Caco-2 (cell line): ENCODE results near the gene OOSP1. TPM values are rescaled to one million over a fixed set of nuclear protein-coding genes. Genes with fewer than 3 reads are reported as not detected.

Experiments used
- BruUV-seq: library from RNA; stranded (reverse); fragments of 400-500 nt; replicated peaks from 2 replicates; lab custom pipeline; 2021; lab: Mats Ljungman, UMichigan
- CTCF ChIA-PET: fragments of 300-600 bp; sonication (Branson Sonifier 250); formaldehyde crosslinking; loops from one replicate; lab custom pipeline; 2022; ENCODE audit warnings: antibody characterized with exemption; lab: Charles Lee
- POLR2A ChIA-PET: fragments of 300-600 bp; sonication (Branson Sonifier 250); formaldehyde crosslinking; loops from one replicate; lab custom pipeline; 2022; ENCODE audit warnings: antibody characterized with exemption; lab: Charles Lee
- DNase-seq, 2 experiments: peaks; one replicate each; pipeline versions ENCODE4 v3.0.0 to v3.0.0-alpha.2; 2020 to 2022
- H3K27me3 ChIP-seq: replicated peaks from 2 replicates; pipeline ENCODE4 v1.6.0; 2011; ENCODE audit warnings: low read length; ENCODE audit not compliant: control insufficient read depth, insufficient read depth
- H3K36me3 ChIP-seq: 2 replicates; pipeline ENCODE4 v1.5.1; 2011; ENCODE audit warnings: low read length; ENCODE audit not compliant: control insufficient read depth, insufficient read depth
- H3K4me1 ChIP-seq: fragments of 250-450 bp; sonication (Bioruptor Pico); 2 replicates; pipeline ENCODE4 v1.5.1; 2020; ENCODE audit warnings: mild to moderate bottlenecking
- H3K4me3 ChIP-seq: 2 replicates; pipeline ENCODE4 v1.5.1; 2011; ENCODE audit warnings: low read depth, mild to moderate bottlenecking, control low read depth, low read length
- H3K9me3 ChIP-seq: fragments of 250-450 bp; sonication (Bioruptor Pico); 2 replicates; pipeline ENCODE4 v1.5.1; 2020; ENCODE audit warnings: mild to moderate bottlenecking, moderate library complexity
- H3K27ac Mint-ChIP-seq: one replicate; pipeline ENCODE4 v1.8.0; 2022; ENCODE audit warnings: mixed read lengths; ENCODE audit not compliant: unreplicated experiment
- H3K27me3 Mint-ChIP-seq: one replicate; pipeline ENCODE4 v1.8.0; 2022; ENCODE audit warnings: mixed read lengths; ENCODE audit not compliant: insufficient read depth, unreplicated experiment
- H3K36me3 Mint-ChIP-seq: one replicate; pipeline ENCODE4 v1.8.0; 2022; ENCODE audit warnings: mild to moderate bottlenecking, mixed read lengths; ENCODE audit not compliant: insufficient read depth, unreplicated experiment
- H3K4me1 Mint-ChIP-seq: one replicate; pipeline ENCODE4 v1.8.0; 2022; ENCODE audit warnings: low read depth, mixed read lengths; ENCODE audit not compliant: unreplicated experiment
- H3K4me3 Mint-ChIP-seq: one replicate; pipeline ENCODE4 v1.8.0; 2022; ENCODE audit warnings: mild to moderate bottlenecking, moderate library complexity, mixed read lengths; ENCODE audit not compliant: unreplicated experiment
- H3K9me3 Mint-ChIP-seq: one replicate; pipeline ENCODE4 v1.8.0; 2022; ENCODE audit warnings: mixed read lengths; ENCODE audit not compliant: unreplicated experiment
- intact Hi-C: fragments of 100-400 bp; cut with micrococcal nuclease; formaldehyde crosslinking; loops from one replicate; pipeline ENCODE4 v1.10.0; 2022; ENCODE audit not compliant: unreplicated experiment
- total RNA-seq: library from RNA; stranded (reverse); gene quantifications from 2 replicates; pipeline ENCODE4 v1.2.3, GENCODE V29; 2022
- TF ChIP-seq, protein P1 (sequence below), 2 experiments: fragments of 200-600 bp in 1 of 2; IDR thresholded peaks; 1 replicate in 1 of 2; 2 replicates in 1 of 2; pipeline versions ENCODE4 v1.5.1 to v1.8.0; 2011 to 2022; ENCODE audit warnings: antibody characterized with exemption in 1 of 2, control low read depth in 1 of 2, inconsistent platforms in 1 of 2, low read depth in 1 of 2, low read length in 1 of 2, mild to moderate bottlenecking in 1 of 2, moderate library complexity in 1 of 2; ENCODE audit not compliant: insufficient read depth in 1 of 2, severe bottlenecking in 1 of 2, unreplicated experiment in 1 of 2

The OOSP1 gene
- total RNA-seq, 1 experiment from 2014 or later: not detected

DNA sequence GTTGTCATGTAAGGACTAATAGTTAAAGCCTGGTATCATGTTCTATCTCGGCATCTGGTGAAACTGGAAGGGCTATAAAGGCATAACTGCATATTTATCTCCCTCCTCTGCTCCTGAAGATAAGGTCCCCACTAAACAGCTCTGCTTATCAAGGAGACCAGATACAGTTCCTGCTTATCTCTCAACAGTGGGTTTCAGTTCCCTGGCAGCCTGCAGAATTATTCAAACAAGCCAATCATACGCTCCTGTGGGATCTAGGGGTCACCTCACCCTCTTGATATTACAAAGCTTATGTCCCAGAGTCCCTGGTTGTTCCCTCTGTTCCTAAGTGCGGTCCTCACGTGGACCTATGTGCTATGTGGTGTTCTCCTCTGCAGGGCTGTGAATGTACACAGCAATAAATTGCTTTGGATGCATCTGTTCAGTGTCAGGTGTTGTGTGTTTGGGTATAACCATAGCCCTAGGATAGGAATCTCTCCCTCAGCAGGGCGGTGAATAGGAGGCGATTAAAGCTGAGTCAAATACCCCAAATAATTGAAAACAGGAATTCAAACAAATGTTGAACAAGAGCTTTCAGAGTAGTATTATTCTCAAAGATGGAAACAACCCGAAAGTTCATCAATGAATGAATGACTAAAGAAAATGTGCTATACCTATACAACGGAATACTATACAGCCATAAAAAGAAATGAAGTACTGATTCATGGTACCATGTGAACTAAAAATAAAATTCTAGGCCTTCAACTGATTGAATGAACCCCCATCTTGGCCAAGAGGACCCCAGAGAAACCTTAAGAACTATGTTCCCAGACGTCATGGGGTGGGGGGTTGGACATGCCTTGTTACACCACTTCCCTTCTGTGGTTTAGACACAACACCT lies 22.5 kb downstream of the OOSP1 start:
- peaks cover 10% of the 10 kb centered on the region for H3K4me1 ChIP-seq
- peak; percentile 22 to 57 for DNase-seq
- no peaks in the 10 kb centered on the region for H3K27me3 ChIP-seq
- Mint-ChIP-seq H3K36me3 (no peaks in the 10 kb centered on the region), H3K4me1 (no peaks in the 10 kb centered on the region), H3K9me3 (peaks cover 17% of the 10 kb centered on the region), H3K27ac (no peak overlapping the region), H3K27me3 (no peaks in the 10 kb centered on the region), H3K4me3 (no peak overlapping the region)
- no peaks in the 10 kb centered on the region for H3K36me3 ChIP-seq
- ChIA-PET POLR2A (no interaction called here), CTCF (interaction anchor here (1.2 kb wide), 1 partner anchor 42 kb away, joined by 3 read pairs; no protein-coding TSS in a partner anchor)
- peaks cover 10% of the 10 kb centered on the region; the same call in 1 of the 2 replicates for H3K9me3 ChIP-seq
- no peak overlapping the region for H3K4me3 ChIP-seq
- intact Hi-C loops: loop anchor here (10.0 kb wide), 1 partner anchor 174 kb away; no protein-coding TSS in a partner anchor
- TF ChIP-seq, protein P1, sequence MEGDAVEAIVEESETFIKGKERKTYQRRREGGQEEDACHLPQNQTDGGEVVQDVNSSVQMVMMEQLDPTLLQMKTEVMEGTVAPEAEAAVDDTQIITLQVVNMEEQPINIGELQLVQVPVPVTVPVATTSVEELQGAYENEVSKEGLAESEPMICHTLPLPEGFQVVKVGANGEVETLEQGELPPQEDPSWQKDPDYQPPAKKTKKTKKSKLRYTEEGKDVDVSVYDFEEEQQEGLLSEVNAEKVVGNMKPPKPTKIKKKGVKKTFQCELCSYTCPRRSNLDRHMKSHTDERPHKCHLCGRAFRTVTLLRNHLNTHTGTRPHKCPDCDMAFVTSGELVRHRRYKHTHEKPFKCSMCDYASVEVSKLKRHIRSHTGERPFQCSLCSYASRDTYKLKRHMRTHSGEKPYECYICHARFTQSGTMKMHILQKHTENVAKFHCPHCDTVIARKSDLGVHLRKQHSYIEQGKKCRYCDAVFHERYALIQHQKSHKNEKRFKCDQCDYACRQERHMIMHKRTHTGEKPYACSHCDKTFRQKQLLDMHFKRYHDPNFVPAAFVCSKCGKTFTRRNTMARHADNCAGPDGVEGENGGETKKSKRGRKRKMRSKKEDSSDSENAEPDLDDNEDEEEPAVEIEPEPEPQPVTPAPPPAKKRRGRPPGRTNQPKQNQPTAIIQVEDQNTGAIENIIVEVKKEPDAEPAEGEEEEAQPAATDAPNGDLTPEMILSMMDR (IDR thresholded peaks at IDR 0.05; ENCODE audit: insufficient read depth in 1 of 2, low read depth in 1 of 2, low read length in 1 of 2, severe bottlenecking in 1 of 2, unreplicated experiment in 1 of 2): no peak
- BruUV-seq: no TSS peak

DNA sequence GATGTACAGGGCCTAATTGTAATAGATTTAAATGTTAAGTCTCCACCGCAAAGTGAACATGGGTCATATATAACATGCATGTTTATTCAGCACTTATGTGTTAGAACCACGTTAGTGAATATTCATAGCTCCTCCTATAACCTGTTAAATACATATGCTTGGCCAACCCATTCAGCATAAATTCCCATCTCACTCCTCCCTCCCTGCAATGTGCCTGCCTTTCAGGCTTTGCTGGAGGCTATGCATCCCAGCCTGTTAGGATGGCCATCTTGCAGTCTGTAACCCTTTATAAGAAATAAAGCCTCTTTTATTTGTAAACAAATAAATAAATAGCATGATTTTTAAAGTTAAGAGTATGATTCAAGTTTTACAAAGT lies 23.9 kb downstream of the OOSP1 start:
- H3K27me3 ChIP-seq: no peaks in the 10 kb centered on the region
- no TSS peak for BruUV-seq
- no peaks in the 10 kb centered on the region for H3K36me3 Mint-ChIP-seq
- POLR2A ChIA-PET: no interaction called here
- peaks cover 10% of the 10 kb centered on the region for H3K4me1 ChIP-seq
- no peak overlapping the region for H3K4me3 ChIP-seq
- H3K9me3 Mint-ChIP-seq: peaks cover 17% of the 10 kb centered on the region
- TF ChIP-seq, protein P1 (IDR thresholded peaks at IDR 0.05; ENCODE audit: insufficient read depth in 1 of 2, low read depth in 1 of 2, low read length in 1 of 2, severe bottlenecking in 1 of 2, unreplicated experiment in 1 of 2): no peak
- CTCF ChIA-PET: no interaction called here
- H3K4me3 Mint-ChIP-seq: no peak overlapping the region
- H3K9me3 ChIP-seq: peaks cover 10% of the 10 kb centered on the region; the same call in 1 of the 2 replicates
- H3K36me3 ChIP-seq: no peaks in the 10 kb centered on the region
- H3K27ac Mint-ChIP-seq: no peak overlapping the region
- intact Hi-C loops: loop anchor here (10.0 kb wide), 1 partner anchor 173 kb away; no protein-coding TSS in a partner anchor
- no peaks in the 10 kb centered on the region for H3K27me3 Mint-ChIP-seq
- no peaks in the 10 kb centered on the region for H3K4me1 Mint-ChIP-seq
- no peak for DNase-seq

- H3K27ac Mint-ChIP-seq: no peak within 1 kb of the TSS
- TF ChIP-seq, protein P1 (IDR thresholded peaks at IDR 0.05; ENCODE audit: insufficient read depth in 1 of 2, low read depth in 1 of 2, low read length in 1 of 2, severe bottlenecking in 1 of 2, unreplicated experiment in 1 of 2): no peak
- peaks cover 12% of the 10 kb centered on the region for H3K9me3 Mint-ChIP-seq
- no peaks in the 10 kb centered on the region for H3K27me3 Mint-ChIP-seq
- H3K4me3 Mint-ChIP-seq: no peak within 1 kb of the TSS
- Histone ChIP-seq H3K9me3 (peaks cover 10% of the 10 kb centered on the region; the same call in 1 of the 2 replicates), H3K27me3 (no peaks in the 10 kb centered on the region), H3K4me1 (peaks cover 10% of the 10 kb centered on the region), H3K4me3 (no peak within 1 kb of the TSS), H3K36me3 (no peaks in the 10 kb centered on the region)
- DNase-seq: no peak
- intact Hi-C loops: loop anchor here (10.0 kb wide), 1 partner anchor 171 kb away; no protein-coding TSS in a partner anchor
- BruUV-seq: no TSS peak
- POLR2A ChIA-PET: no interaction called here
- CTCF ChIA-PET: no interaction called here
- H3K4me1 Mint-ChIP-seq: no peaks in the 10 kb centered on the region
- no peaks in the 10 kb centered on the region for H3K36me3 Mint-ChIP-seq
Measured at GRCh38 chr11:59963733-59964132, 25.5 kb downstream of the OOSP1 start, which contains the start of gene OOSP4A. Gene OOSP4A, plus strand, starts transcription at chr11:59964033. Its CDS starts 0 bp downstream, at chr11:59964033.
